Measurements from ENCODE around the gene KRTAP5-9.
"Not testable (repeated sequence)": the region's sequence is repeated elsewhere in the genome, so short reads cannot be mapped to it uniquely, and the experiment has no call there.

The KRTAP5-9 gene

DNA sequence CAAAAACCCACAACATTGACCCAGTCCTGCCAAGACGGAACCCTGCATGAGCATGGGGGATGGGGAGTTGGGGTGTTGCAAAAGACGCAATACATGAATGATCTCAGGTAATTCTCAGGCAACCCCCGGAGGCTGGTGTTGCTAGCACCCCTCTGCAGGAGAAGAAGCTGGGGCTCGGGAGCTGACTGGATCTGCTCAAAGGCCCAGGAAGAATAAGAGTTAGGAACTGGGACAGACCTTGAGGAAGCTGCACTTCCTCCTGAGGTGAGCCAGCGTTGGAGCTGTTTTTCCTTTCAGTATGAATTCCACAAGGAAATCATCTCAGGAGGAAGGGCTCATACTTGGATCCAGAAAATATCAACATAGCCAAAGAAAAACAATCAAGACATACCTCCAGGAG, at the start of gene KRTAP5-9:
Gene KRTAP5-9, plus strand, starts transcription at position 301 of the 400 bp plus-strand sequence. CDS start 238 bp downstream, outside the sequence.
- no peak for DNase-seq (ENCODE audit: low read depth in 2 of 2)

- no peak for DNase-seq (ENCODE audit: low read depth in 2 of 2)
Observed at GRCh38 chr11:71499125-71499524, 49.1 kb upstream of the KRTAP5-9 start.

DNA sequence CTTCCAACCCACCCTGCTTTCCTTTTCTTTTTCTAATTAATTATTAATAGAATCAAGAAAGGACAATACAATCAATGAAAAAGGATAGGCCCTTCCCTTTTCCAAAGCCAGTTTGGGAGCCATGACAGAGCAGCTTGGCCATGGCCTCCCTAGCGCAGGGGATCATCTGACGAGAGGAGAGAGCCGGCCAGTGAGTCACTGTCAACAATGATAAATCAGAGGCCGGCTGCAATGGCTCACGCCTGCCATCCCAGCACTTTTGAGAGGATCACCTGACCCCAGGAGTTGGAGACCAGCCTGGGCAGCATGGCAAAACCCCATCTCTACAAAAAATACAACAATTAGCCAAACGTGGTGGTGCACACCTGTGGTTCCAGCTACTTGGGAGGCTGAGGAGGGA, 48.7 kb upstream of the KRTAP5-9 start:
- no peak for DNase-seq (ENCODE audit: low read depth in 2 of 2)

- DNase-seq (ENCODE audit: low read depth in 2 of 2) = no peak
Observed at GRCh38 chr11:71500601-71501021, 47.6 kb upstream of the KRTAP5-9 start.

DNA sequence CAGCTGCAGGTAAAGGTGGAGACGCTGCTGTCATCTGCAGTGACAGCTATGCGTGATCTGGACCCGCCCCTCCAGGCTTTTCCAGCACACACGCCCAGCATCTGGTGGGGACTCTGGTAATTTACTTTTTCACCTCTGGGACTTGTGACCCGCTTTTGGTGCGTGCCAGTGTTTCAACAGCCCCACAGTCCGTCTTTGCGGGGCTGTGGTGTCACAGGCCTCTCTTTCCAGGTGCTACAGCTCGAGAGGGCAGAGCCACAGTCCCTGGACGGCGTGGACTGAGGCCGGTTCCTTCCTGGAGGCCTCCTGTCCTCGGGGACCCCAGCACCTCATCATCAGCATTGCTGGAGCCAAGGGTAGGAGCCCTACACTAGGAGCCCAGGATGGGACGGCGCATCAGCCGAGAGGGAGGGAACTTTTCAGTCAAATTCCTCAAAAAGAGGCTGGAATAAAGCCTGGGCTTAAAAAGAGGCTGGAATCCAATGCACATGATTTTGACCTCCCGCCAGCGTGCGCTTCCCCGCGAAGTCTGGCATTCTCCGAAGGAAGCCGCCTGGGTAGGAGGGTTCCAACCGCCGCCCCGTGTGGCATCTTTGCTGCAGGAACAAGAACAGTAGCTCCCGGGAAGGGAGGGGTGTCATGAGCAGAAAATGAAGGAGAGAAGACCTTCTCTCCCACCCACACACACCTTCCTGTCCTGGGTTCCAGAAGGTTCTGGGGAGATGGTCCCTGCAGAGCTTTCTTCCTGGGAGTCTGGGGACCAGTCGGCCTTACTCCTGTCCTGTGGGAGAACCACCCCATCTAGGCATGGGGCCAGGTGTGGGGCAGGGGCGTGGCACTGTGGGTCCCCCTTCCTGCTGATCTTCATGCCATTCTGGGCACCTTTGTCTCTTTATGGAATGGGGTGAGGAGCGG, 46.9 kb upstream of the KRTAP5-9 start:
- no peak for DNase-seq (ENCODE audit: low read depth in 2 of 2)

GRCh38 chr11:71502026-71502425, 46.2 kb upstream of the KRTAP5-9 start:
- DNase-seq (ENCODE audit: low read depth in 2 of 2) = no peak

GRCh38 chr11:71502871-71503435, 45.3 kb upstream of the KRTAP5-9 start:
- no peak for DNase-seq (ENCODE audit: low read depth in 2 of 2)

- DNase-seq (ENCODE audit: low read depth in 2 of 2) = no peak
Observed at GRCh38 chr11:71504531-71504930, 43.7 kb upstream of the KRTAP5-9 start.

GRCh38 chr11:71505001-71505400, 43.2 kb upstream of the KRTAP5-9 start:
- DNase-seq (ENCODE audit: low read depth in 2 of 2) = no peak

DNA sequence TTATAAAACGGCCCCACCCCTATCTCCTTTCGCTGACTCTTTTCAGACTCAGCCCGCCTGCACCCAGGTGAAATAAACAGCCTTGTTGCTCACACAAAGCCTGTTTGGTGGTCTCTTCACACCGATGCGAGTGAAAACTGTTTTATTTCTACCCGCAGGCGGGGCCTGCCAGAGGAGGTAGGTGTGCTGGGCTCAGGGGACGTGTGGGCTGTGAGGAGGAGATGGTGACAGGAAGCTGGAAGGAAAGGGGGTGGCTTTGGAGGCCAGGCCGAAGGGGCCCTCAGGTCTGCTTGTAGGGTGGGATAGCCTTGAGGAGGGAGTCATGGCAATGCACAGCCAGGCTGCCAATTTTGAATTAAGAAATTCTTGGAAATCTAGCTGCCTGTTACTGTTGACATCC, 42.4 kb upstream of the KRTAP5-9 start:
- no peak for DNase-seq (ENCODE audit: low read depth in 2 of 2)

DNA sequence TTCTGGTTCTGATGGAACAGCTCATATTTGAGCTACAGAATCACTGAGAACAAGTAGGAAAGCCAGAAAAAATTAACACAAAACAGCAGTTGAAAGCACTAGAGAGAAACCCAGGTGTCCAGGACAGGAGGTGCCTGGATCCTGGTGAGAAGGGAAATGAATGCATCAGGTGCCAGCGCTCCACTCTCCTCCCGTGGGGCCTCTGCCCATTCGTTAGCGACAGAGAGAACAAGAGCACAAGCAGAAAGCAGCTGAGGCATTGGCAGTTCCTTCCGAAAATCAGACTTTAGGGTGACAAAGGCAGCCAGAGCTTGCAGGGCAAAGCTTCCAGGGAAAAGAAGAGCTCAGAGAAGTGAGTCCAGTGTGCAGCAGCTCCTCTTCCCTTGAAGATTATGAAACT, 41.1 kb upstream of the KRTAP5-9 start:
- DNase-seq (ENCODE audit: low read depth in 2 of 2) = no peak

GRCh38 chr11:71518506-71519471, 29.4 kb upstream of the KRTAP5-9 start:
- no peak for DNase-seq (ENCODE audit: low read depth in 2 of 2)

DNA sequence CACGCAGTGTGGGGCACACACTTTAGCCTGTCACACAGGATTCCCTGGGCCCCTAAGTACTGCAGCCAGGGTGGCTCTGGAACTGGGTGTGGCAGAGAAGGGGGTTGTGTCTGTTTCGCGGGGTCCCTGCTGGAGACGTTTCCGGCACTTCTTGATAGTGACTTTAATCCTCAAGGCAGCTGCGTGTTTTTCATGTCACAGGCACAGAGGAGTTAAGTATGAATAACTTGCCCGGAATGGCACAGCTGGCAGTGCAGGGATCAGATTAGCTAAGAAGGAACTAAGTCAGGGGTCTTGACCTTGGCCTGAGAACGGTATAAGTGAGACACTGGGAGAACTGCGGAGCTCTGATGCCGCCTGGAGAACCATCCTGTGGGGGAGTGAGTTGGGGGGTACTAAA, 28.7 kb upstream of the KRTAP5-9 start:
- no peak for DNase-seq (ENCODE audit: low read depth in 2 of 2)

- DNase-seq (ENCODE audit: low read depth in 2 of 2) = no peak
Observed at GRCh38 chr11:71525188-71525937, 22.9 kb upstream of the KRTAP5-9 start.

GRCh38 chr11:71525938-71526495, 22.2 kb upstream of the KRTAP5-9 start:
- no peak for DNase-seq (ENCODE audit: low read depth in 2 of 2)

DNA sequence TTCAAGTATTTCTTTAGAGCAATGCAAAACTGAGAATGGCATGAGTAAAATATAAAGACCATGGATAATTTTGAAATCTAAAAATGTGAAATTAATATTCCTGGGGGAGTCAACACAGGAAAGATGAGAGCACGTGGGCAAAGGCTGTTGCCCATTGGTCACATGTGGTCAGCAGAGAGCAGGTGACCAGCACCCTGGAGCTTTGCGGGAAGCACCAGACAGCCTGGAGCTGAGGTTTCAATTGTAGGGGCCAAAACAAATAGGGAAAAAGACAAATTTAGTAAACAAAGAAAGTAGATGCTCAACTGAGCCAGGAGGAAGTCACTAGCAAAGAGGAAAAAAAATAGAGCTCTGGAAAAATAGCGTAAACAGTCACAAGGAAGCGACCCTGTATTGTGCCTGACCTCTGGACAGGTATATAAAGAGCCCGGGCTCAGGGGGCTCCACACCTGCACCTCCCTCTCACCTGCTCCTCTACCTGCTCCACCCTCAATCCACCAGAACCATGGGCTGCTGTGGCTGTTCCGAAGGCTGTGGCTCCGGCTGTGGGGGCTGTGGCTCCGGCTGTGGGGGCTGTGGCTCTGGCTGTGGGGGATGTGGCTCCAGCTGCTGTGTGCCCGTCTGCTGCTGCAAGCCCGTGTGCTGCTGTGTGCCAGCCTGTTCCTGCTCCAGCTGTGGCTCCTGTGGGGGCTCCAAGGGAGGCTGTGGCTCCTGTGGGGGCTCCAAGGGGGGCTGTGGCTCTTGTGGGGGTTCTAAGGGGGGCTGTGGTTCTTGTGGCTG, 21.2 kb upstream of the KRTAP5-9 start, which contains the start of gene KRTAP5-7:
Gene KRTAP5-7, plus strand, starts transcription at position 472 of the 780 bp plus-strand sequence. Its CDS starts 34 bp downstream, at position 506.
- DNase-seq (ENCODE audit: low read depth in 2 of 2) = not testable (repeated sequence)

- no peak for DNase-seq (ENCODE audit: low read depth in 2 of 2)
Observed at GRCh38 chr11:71527576-71528210, 20.5 kb upstream of the KRTAP5-9 start.

- DNase-seq (ENCODE audit: low read depth in 2 of 2) = no peak
Observed at GRCh38 chr11:71530602-71531001, 17.6 kb upstream of the KRTAP5-9 start.

DNA sequence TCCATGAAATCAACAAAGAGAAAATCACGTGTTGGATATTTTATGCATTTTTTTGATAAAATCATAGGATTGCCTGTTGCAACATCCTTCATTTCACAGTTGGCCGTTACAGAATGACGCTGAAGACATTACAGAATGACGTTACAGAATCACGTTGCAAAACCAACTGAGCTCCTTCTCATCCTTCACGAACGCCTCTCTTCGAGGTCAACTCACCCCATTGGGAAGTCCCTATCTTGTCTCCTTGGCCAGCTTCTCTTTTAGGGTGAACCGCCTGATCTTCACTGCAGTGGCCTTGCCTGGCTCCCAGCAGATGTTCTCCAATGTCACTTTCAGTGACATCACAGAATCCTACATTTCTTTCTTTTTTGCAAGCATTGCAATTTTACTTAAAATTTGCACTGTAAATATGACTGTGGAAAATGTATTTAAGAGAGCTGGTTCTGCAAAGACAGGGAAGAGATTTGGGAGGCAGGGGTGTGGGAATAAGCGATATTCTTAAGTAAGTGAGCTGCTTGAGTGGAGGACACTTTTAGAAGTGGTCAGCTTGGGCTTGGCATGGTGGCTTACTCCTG, 16.1 kb upstream of the KRTAP5-9 start:
- DNase-seq (ENCODE audit: low read depth in 2 of 2) = no peak
